ENCODE measurements around the gene HELZ. TPM values are rescaled to one million over a fixed set of nuclear protein-coding genes. Genes with fewer than 3 reads are reported as not detected.

HELZ gene
- total RNA-seq, 1 experiment from 2014 or later = 31.3 TPM

GRCh38 chr17:67056746-67057490 is 188.1 kb downstream of the HELZ start:
- Histone ChIP-seq H3K36me3 (ENCODE audit: low read depth, low read length) (no peaks in the 10 kb centered on the region), H3K79me2 (ENCODE audit: low read length) (no peaks in the 10 kb centered on the region), H3K9me3 (ENCODE audit: low read length) (no peaks in the 10 kb centered on the region), H3K27ac (ENCODE audit: low read length) (no peak overlapping the region), H3K27me3 (ENCODE audit: low read length) (no peaks in the 10 kb centered on the region), H2AFZ (ENCODE audit: low read length) (no peak overlapping the region), H4K20me1 (ENCODE audit: low read length) (no peaks in the 10 kb centered on the region), H3K9ac (ENCODE audit: low read length) (no peak overlapping the region), H3K4me3 (ENCODE audit: low read length) (no peak overlapping the region), H3K9me2 (replicated peaks; ENCODE audit: low read length) (no peaks in the 10 kb centered on the region), H3K4me1 (ENCODE audit: insufficient read depth, low read length) (no peaks in the 10 kb centered on the region), H3K4me2 (ENCODE audit: low read length) (no peak overlapping the region), H3F3A (ENCODE audit: low read length, unreplicated experiment) (no peaks in the 10 kb centered on the region)
- intact Hi-C loops (cut with micrococcal nuclease) = no loop called here
- ChIA-PET CTCF (no interaction called here), POLR2A (ENCODE audit: unreplicated experiment) (no interaction called here)
- ATAC-seq (no peak), DNase-seq (no peak)
- TF ChIP-seq EZH2phosphoT487 (IDR thresholded peaks at IDR 0.05; ENCODE audit: borderline replicate concordance, low read length) (no peak), CTCF (conservative IDR thresholded peaks at IDR 0.05; ENCODE audit: low read depth, low read length) (no peak), EZH2 (IDR thresholded peaks at IDR 0.05; ENCODE audit: low read length, unreplicated experiment) (no peak)
- no TSS peak for BruUV-seq (replicated peaks)

- ATAC-seq (no peak), DNase-seq (no peak)
- intact Hi-C loops (cut with micrococcal nuclease) = no loop called here
- Histone ChIP-seq H3K9ac (ENCODE audit: low read length) (no peak overlapping the region), H3K36me3 (ENCODE audit: low read depth, low read length) (no peaks in the 10 kb centered on the region), H3K79me2 (ENCODE audit: low read length) (no peaks in the 10 kb centered on the region), H2AFZ (ENCODE audit: low read length) (no peak overlapping the region), H3K9me3 (ENCODE audit: low read length) (no peaks in the 10 kb centered on the region), H4K20me1 (ENCODE audit: low read length) (no peaks in the 10 kb centered on the region), H3K27me3 (ENCODE audit: low read length) (no peaks in the 10 kb centered on the region), H3K4me3 (ENCODE audit: low read length) (no peak overlapping the region), H3F3A (ENCODE audit: low read length, unreplicated experiment) (no peaks in the 10 kb centered on the region), H3K4me2 (ENCODE audit: low read length) (no peak overlapping the region), H3K4me1 (ENCODE audit: insufficient read depth, low read length) (no peaks in the 10 kb centered on the region), H3K27ac (ENCODE audit: low read length) (no peak overlapping the region), H3K9me2 (replicated peaks; ENCODE audit: low read length) (no peaks in the 10 kb centered on the region)
- CTCF ChIA-PET = no interaction called here
- POLR2A ChIA-PET (ENCODE audit: unreplicated experiment) = no interaction called here
- TF ChIP-seq EZH2phosphoT487 (IDR thresholded peaks at IDR 0.05; ENCODE audit: borderline replicate concordance, low read length) = no peak
- BruUV-seq (replicated peaks) = no TSS peak
Measured at GRCh38 chr17:67055811-67056745, 188.9 kb downstream of the HELZ start.

GRCh38 chr17:67055041-67055443 is 190.0 kb downstream of the HELZ start:
- Histone ChIP-seq H3K36me3 (ENCODE audit: low read depth, low read length) (no peaks in the 10 kb centered on the region), H4K20me1 (ENCODE audit: low read length) (no peaks in the 10 kb centered on the region), H3F3A (ENCODE audit: low read length, unreplicated experiment) (no peaks in the 10 kb centered on the region), H3K9me2 (replicated peaks; ENCODE audit: low read length) (no peaks in the 10 kb centered on the region), H3K4me2 (ENCODE audit: low read length) (no peak overlapping the region), H3K79me2 (ENCODE audit: low read length) (no peaks in the 10 kb centered on the region), H3K9me3 (ENCODE audit: low read length) (no peaks in the 10 kb centered on the region), H3K4me3 (ENCODE audit: low read length) (no peak overlapping the region), H2AFZ (ENCODE audit: low read length) (no peak overlapping the region), H3K27ac (ENCODE audit: low read length) (no peak overlapping the region), H3K4me1 (ENCODE audit: insufficient read depth, low read length) (no peaks in the 10 kb centered on the region), H3K9ac (ENCODE audit: low read length) (no peak overlapping the region), H3K27me3 (ENCODE audit: low read length) (no peaks in the 10 kb centered on the region)
- TF ChIP-seq EZH2 (IDR thresholded peaks at IDR 0.05; ENCODE audit: low read length, unreplicated experiment) (no peak), EZH2phosphoT487 (IDR thresholded peaks at IDR 0.05; ENCODE audit: borderline replicate concordance, low read length) (no peak), CTCF (conservative IDR thresholded peaks at IDR 0.05; ENCODE audit: low read depth, low read length) (no peak)
- no TSS peak for BruUV-seq (replicated peaks)
- DNase-seq (no peak), ATAC-seq (no peak)
- CTCF ChIA-PET = no interaction called here
- intact Hi-C loops (cut with micrococcal nuclease) = no loop called here
- POLR2A ChIA-PET (ENCODE audit: unreplicated experiment) = no interaction called here

Measured in PC-3 (cell line).